Neural progenitor cell (in vitro differentiated cells): Measurements from ENCODE around the gene NSUN5.

Experiments
- CTCF ChIP-seq: fragments of 200-600 bp; sonication (generic); IDR thresholded peaks from 2 replicates; pipeline ENCODE4 v1.5.1; 2017; ENCODE audit warnings: antibody characterized with exemption, mild to moderate bottlenecking
- EZH2phosphoT487 ChIP-seq: fragments of 200-600 bp; sonication (generic); IDR thresholded peaks from 2 replicates; pipeline ENCODE4 v1.6.1; 2017; ENCODE audit warnings: antibody characterized with exemption

GRCh38 chr7:73354196-73354595 lies 45.6 kb upstream of the NSUN5 start:
- TF ChIP-seq CTCF (no peak), EZH2phosphoT487 (no peak)
